NCI-H1417 (cell line): ENCODE measurements around the gene URM1.

ENCODE experiments used
- DNase-seq, 3 experiments: peaks; one replicate each; lab custom pipeline; 2025; lab: John Stamatoyannopoulos, UW

The URM1 gene

DNA sequence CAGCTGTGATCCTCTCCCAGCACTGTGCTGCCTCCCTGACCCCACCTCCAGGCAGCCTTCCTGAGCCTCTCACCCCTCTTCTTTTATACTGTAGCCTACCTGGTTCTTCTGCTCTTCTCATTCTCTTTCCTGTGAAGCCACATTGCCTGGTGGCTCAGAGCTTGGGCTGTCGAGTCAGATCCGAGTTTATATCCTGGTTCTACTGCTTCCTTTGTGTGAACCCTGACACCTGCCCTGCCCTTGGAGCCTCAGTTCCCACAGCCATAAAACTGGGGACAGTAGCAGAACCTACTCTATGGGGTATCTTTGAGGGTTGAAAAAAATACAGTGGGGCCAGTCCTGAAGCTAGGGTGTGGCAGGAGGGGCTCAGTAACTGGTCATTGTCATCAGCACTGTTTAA lies 22.0 kb upstream of the URM1 start:
- DNase-seq, result no peak

DNA sequence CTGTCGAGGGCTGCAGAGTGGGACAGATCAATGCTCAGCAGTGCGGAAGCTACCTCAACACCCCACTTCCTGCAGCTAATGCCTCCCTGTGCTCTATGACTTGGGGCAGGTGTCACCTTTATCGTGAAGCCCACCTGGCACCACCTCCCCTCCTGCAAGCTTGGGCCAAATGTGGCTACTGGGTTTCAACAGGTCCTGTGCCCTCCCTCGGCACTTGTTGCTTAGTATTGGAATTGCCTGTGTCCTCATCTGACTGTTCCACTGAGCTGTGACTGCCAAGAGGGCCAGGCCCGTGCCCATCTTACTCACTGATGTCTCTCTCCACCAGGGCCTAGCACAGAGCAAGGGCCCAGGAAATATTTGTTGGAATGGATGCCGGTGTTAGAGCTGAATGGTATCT lies 21.4 kb upstream of the URM1 start:
- no peak for DNase-seq

DNA sequence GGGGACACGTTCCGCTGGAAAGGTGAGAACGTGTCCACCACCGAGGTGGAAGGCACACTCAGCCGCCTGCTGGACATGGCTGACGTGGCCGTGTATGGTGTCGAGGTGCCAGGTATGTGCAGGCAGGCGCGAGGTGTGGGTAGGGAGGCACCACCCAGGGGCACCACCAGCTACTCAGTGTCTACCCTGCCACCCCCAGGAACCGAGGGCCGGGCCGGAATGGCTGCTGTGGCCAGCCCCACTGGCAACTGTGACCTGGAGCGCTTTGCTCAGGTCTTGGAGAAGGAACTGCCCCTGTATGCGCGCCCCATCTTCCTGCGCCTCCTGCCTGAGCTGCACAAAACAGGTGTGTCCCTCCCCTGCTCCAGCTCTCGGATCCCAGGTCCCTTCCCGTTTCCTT lies 15.7 kb upstream of the URM1 start:
- no peak for DNase-seq

- DNase-seq, result no peak
Measured at GRCh38 chr9:128358090-128358489, 13.1 kb upstream of the URM1 start.

GRCh38 chr9:128358861-128359260 lies 12.3 kb upstream of the URM1 start:
- DNase-seq, result no peak

GRCh38 chr9:128360826-128361225 lies 10.3 kb upstream of the URM1 start:
- no peak for DNase-seq

GRCh38 chr9:128361296-128361985 lies 9.7 kb upstream of the URM1 start:
- no peak for DNase-seq

DNA sequence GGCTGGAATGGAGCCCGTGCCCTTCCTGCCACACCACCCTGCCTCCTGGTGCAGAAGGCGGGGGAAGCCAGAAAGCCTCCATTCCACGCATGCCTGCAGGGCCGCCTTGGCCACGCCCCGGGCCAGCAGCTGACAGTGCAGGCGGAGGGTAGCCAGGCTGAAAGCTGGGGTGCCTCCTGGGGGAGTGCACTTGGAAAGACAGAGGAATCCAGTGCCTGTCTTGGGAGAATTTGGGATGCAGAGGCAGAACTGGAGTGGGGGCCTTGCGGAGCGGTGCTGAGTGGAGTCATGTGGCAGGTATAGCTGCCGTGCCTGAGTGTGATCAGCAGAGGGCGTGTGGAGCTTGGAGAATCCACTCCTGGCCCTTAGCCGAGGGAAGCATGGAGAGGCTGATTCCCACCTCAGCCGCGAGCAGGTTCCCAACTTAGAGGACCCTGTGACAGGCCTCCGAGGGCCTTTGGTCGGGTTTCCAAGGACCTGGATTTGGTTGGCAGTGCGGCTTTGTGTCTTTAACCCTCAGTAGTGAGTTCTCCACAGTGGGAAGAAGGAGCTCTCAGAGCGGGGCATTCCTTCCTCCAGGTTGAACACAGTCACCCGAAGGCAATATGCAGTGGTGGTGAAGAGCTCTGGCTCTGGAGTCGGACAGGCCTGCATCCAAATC lies 9.1 kb upstream of the URM1 start:
- peak; percentile 65 to 89 (median 78) for DNase-seq

GRCh38 chr9:128362774-128363173 lies 8.4 kb upstream of the URM1 start:
- no peak for DNase-seq

- DNase-seq, result no peak
Measured at GRCh38 chr9:128365525-128365924, 5.6 kb upstream of the URM1 start.

- no peak for DNase-seq
Measured at GRCh38 chr9:128369024-128369706, 2.0 kb upstream of the URM1 start.

DNA sequence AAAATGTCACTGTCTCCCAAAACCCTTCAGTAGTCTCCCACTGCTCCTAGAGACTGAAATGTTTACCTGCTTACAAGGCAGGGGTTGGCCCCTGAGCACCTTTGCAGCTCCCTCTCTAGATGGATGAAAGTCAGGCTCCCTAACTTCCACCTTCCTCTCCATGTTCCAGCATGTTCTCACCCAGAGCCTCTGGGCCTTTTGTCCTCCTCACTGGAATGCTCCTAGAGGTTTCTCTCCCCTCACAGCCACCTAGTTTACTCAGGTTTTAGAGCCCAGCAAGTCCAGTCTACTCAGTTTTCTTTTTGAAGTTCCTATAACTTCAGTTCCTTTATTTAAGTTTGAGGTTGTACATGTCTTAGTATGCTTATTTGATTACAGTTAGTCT lies 815 bp upstream of the URM1 start:
- no peak for DNase-seq

GRCh38 chr9:128371630-128372117 lies 500 bp downstream of the URM1 start:
- no peak for DNase-seq

- no peak for DNase-seq
Measured at GRCh38 chr9:128372188-128372641, 1.0 kb downstream of the URM1 start.

DNA sequence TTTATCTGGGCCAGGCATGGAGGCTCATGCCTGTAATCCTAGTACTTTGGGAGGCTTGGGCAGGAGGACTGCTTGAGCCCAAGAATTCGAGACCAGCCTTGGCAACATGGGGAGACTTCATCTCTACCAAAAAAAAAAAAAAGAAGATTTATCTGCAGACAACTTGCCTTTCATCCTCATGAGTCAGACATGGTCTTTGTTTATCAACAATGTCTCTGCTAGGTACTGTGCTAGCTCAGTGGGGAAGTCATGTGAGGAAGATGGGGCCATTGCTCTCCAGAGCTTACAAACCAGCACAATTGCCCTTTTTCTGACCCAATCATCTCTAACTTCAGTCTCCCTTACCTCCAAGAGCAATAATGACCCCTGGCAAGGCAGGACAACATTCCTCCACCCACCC lies 1.6 kb downstream of the URM1 start:
- no peak for DNase-seq

GRCh38 chr9:128374221-128374675 lies 3.1 kb downstream of the URM1 start:
- no peak for DNase-seq

DNA sequence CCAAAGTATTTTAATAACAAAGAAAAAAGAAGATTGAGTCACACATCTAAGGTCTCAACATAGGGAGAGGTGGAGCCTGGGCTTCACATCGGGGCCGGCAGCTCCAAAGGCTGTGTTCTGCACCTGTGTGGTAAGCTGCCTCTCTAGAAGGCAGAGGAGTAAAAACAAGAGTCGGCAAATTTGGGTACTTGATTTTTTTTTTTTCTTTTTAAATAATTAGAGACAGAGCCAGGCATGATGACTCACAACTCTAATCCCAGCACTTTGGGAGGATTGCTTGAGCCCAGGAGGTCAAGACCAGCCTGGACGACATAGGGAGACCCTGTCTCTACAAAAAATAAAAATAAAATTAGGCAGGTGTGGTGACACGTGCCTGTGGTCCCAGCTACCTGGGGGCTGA lies 4.7 kb downstream of the URM1 start:
- DNase-seq, result no peak

DNA sequence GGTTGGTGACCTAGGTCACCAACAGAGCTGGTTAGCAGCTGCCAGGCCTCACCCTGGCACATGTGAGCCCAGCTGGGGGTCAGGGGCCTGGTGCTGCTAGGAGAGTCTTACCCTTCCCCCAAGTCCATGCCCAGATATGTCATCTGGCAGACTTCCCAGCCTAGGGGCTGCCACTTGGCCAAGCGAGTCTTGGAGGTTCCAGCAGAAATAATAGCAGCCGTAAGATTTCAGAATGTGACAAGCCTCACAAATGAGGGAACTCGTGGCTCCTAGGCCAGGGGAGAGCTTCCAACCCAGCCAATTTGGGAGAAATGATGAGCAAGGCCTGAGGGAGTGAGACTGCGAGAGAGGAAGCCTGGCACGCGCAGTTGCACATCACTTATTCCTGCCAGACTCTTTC lies 11.1 kb downstream of the URM1 start:
- DNase-seq, result peak in 1 of 3 experiments; percentile 22

DNA sequence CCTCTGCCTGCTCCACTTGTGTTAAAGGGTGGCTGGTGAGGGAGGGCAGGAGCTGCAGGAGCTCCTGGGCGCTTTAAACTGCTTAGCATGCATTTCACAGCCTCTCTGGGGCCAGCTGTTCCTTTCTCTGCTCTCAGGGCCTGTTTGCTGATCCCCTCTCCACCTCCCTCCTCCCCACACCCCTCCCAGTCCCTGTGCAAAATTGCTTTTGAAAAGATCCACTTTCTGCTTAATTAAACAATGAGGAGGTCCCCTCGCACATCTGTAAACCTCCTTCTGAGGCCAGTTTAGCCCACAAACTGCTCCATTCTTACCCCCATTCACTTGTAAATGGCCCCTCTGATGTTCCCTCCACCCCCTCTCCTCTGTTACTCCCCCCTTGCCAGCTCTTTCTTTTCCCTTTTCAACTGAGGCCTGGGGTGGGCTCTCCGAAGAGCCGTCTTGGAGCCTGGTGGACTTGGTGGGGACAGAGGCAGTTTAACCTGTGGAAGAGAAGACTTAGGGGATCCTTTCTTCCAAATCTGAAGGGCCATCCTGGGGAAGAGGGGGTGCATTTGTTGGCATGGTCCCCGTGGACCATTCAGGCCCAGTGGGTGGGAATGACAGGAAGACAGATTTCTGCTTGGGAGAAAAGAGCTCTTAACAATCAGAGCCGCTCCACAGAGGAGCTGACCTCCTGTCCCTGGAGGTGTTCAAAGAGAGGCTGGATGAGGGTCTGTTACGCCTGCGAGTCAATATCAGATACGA lies 12.0 kb downstream of the URM1 start:
- peak in 2 of 3 experiments; percentile 27 to 77 for DNase-seq

DNA sequence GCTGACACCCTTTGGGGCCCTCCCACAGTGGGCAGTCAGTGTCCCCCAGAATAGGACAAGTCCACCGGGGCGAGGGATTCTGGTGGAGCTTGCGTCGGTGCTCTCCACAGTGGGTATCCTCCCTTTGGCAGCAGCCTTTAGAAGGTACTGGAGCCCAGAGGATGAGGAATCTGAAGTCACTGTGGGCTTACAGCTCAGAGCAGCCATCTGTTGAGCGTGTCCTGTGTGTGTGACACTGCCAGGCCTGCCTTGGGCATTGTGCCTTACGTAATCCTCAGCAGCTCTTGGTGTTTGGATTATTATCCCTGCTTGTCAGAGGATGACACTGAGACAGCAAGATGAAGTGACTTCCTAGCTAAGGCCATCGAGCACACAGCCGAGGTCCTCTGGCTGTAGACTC lies 12.6 kb downstream of the URM1 start:
- DNase-seq, result no peak

DNA sequence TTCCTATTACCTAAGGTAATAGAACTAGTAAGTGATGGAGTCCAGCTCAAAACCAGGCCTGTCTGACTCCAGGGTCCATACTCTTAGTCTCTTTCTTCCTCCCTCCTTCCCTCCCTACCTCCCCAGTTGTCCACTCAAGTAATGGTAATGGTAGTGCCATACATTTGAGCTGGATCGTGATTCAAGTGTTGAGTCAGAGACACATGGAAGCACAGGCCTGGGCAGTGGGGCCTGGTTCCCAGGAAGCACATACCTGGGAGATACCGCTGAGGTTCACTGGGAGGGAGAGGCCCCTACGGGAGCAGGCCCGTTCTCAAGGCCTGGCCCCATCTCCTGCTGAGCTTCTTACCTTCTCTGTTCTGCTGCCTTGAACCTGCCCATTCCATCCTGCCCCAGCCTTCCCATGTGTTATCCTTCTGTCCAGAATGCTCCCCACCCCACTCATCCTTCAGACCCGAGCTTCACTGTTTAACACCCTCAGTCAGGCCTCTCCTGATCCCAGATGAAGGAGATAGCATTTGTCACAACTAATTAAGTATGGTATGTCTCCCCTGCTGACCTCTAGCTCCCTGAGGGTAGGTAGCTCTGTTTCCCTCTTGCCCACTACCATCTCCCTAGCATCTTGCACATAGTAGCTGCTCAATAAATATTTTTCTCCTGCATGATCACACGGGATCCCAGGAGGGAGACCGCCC lies 13.8 kb downstream of the URM1 start:
- no peak for DNase-seq
